T-helper 22 cell (primary cell): Measurements from ENCODE around the gene YDJC.
"Not testable (repeated sequence)": the region's sequence is repeated elsewhere in the genome, so short reads cannot be mapped to it uniquely, and the experiment has no call there.

Source experiments
- DNase-seq: peaks from one replicate; pipeline ENCODE4 v3.0.0-alpha.2; 2020; ENCODE audit warnings: low read depth

YDJC gene

DNA sequence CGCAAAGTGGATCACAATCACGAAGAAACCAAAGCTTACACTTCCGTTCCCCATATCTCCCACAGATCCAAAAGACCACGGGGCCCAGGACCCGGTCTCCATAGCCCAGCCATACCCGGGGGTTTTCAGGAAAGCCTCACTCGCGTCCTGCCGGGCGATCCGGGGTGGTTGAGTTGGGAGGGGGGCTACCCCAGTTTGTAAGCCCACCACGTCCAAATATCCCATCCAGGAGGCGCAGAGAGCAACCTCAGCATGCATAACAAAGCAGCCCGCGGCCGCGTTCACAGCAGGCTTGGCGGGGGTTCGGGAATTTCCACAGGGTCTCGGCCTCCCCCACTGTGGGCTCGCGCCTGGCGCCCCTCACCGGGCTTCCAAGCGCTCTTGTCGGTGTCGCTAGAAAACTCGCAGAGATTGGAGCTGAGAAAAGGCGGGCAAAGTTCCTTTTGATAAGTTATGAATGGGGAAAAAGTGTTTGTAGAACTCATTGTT, 21.7 kb upstream of the YDJC start:
- DNase-seq = no peak

DNA sequence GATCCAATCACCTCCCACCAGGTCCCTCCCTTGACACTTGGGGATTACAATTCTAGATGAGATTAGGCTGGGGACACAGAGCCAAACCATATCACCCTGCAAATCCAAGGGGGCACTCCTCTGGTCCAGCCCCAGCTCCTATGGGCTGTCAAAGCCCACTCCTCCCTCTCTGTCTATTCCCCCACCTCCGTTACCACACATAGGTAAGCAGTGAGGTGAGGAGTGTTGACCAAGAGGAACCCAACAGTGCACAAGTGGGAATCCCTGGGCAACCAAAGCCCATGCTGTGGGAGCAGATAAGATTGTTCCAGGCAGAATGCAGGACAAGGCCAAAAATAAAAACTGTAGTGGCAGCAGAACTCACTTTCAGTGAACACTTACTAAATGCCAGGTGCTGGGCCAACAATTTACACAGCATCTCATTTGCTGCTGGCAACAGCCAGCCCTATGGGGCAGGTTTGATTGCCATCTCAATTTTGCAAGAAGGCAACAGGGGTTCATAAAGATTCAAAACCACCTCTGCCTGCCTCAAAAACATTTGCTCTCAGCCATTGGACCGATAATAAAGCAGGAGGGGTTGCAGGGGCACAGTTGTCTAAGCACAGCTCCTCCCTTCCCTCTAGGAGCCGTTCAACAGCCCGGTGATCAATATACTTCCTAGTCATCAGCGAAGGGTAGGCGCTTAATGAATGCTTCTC, 21.1 kb upstream of the YDJC start:
- DNase-seq = no peak

DNA sequence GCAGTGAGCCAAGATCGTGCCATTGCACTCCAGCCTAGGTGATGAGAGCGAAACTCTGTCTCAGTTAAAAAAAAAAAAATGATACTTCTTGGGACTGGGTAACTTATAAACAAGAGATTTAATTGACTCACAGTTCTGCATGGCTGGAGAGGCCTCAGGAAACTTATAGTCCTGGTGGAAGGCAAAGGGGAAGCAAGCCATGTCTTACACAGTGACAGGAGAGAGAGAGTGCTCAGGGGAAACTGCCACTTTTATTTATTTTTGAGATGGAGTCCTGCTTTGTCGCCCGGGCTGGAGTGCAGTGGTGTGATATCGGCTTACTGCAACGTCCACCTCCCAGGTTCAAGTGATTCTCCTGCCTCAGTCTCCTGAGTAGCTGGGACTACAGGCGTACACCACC, 20.5 kb upstream of the YDJC start:
- no peak for DNase-seq

DNA sequence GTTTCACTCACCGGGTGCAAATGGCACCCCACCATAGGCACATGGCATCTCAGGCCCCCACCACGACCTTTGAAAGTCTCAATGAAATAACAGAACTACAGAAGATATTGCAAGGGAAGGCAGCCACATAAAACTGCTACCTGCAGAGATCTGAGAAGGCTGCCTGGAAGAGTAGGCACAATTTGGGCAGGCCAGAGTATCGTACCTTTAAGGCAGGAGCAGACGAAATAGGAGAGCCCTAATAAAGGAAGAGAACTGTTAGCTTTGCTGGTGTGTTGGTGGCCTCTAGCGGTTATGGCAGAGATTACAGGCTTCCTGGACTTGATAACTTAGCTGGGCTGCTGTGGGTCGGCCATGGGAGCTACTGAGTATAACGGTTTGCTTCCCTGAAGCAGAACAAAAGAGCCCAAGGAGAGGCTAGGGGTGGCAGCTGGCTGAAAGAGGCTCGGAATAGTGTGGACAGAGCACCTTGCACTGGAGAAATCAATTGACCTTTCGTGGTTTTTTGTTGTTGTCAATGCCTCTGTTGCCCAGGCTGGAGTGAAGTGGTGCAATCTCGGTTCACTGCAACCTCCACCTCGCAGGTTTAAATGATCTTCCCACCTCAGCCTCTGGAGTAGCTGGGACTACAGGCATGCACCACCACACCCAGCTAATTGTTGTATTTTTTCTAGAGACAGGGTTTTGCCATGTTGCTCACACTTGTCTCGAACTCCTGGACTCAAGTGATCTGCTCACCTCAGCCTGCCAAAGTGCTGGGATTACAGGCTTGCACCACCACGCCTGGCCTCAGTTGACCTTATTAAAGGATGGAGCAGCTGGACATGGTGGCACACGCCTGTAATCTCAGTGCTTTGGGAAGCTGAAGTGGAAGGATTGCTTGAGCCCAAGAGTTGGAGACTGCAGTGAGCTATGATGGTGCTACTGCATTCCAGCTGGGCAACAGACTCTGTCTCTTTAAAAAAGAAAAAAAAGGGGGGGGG, 17.1 kb upstream of the YDJC start:
- peak; percentile 60 for DNase-seq

DNA sequence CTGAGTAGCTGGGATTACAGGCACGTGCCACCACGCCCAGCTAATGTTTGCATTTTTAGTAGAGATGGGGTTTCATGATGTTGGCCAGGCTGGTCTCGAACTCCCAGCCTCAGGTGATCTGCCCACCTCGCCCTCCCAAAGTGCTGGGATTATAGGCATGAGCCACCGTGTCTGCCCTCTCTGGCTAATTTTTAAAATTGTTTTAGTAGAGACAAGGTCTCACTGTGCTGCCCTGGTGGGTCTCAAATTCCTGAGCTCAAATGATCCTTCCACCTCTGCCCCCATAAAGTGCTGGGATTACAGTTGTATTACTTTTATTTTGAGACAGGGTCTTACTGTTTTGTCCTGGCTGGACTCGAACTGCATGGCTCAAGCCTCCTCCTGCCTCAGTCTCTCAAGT, 15.7 kb upstream of the YDJC start:
- DNase-seq = not testable (repeated sequence)

DNA sequence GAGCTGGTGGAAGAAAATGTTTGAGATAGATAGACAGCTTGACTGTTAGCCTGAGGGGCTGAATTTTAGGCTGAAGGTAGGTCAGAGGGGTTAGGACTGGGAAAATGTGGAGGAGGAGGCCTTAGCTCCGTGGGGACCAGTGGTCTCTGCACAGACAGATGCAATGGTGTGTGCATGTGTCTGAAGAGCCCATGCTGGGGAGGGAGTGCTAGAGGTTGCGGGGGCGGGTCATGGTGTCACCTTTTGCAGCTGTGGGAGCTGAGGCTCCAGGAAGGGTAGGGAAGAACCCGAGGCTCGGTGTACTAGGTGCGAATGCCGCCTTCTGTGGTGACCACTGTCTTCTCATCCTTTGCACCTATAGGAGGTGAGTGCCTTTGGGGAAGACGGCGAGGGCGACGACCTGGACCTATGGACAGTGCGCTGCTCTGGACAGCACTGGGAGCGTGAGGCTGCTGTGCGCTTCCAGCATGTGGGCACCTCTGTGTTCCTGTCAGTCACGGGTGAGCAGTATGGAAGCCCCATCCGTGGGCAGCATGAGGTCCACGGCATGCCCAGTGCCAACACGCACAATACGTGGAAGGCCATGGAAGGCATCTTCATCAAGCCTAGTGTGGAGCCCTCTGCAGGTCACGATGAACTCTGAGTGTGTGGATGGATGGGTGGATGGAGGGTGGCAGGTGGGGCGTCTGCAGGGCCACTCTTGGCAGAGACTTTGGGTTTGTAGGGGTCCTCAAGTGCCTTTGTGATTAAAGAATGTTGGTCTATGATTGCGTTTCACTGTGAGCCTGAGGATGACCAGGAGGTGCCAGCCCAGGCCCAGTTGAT, 13.9 kb upstream of the YDJC start:
- no peak for DNase-seq

DNA sequence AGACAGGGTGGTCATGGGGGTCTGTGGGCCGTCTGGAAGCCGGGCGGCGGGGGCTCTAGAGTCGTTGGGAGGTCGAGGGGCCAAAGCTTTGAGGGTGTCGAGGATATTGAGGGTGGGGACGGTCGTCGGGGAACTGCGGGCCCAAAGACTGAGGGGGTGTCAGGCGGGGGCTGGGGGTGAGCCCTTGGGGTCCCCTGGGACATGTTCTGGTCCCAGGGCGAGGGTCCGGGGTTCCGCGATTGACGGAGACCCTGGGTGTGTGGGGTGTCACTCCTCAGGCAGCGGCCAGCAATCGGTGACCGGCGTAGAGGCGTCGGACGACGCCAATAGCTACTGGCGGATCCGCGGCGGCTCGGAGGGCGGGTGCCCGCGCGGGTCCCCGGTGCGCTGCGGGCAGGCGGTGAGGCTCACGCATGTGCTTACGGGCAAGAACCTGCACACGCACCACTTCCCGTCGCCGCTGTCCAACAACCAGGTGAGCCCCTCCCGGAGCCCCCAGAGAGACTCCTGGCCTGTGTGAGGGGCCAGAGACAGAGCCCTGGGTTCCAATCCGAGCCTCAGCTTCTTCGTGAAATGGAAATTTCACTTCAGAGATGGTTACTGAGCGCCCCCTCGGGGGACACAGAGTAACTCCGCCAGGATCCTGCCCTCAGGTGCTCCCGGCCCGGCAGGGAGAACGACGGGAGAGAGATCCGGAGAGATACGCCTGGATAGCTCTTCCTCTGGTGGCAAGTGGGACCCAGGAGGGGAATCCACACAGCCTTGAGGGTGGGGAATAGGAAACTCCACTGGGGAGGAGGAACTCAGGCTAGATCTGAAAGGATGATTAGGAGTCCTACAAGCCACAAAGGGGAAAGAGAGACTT, 13.0 kb upstream of the YDJC start:
- DNase-seq = no peak

DNA sequence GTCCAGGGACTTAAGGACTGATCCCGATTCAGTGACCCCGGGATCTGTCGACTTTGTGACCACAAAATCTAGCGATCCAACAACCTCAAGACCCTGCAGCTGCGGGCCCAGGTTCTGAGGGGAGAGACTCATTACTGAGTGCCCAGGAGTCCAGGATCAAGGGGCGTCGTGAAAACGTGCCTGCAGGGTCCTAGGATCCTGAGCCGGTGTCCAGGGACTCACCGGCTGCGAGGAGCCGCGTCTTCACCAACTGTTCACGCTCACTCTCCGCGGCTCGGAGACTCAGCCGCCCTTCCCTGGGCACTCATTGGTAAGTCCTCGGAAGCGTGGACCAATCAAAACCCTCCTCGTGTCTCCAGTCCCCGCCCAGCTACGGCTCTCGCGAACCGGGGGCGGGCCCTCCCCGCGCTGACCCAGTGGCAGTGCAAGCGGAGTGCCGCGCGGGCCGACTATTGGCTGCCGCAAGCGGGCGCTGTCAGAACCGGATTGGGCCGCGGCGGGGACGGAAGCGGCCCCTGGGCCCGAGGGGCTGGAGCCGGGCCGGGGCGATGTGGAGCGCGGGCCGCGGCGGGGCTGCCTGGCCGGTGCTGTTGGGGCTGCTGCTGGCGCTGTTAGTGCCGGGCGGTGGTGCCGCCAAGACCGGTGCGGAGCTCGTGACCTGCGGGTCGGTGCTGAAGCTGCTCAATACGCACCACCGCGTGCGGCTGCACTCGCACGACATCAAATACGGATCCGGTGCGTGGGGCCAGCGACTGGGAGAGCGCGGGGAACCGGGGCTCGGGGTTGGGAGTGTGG, 12.2 kb upstream of the YDJC start, which contains the start of gene SDF2L1:
Gene SDF2L1, plus strand, starts transcription at position 514 of the 795 bp plus-strand sequence. Its CDS starts 35 bp downstream, at position 549.
- DNase-seq = peak; percentile 97

DNA sequence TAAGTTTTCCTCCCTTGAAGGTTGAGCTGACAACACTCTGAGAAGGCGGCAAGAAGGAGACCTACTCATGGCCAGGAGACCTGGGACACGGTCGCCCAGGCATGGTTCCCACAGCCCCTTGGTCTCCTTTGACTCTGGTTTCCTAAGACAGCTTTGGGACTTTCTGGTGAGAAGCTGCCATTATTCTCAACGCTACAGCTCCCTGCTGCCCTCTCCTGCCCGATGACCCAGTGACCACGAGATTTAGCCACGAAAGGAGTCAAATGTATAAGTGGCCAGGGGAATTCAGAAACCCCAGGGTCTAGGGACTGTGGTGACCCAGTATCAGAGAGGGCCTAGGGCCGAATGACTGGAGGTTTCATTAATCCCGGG, 11.6 kb upstream of the YDJC start:
- no peak for DNase-seq

DNA sequence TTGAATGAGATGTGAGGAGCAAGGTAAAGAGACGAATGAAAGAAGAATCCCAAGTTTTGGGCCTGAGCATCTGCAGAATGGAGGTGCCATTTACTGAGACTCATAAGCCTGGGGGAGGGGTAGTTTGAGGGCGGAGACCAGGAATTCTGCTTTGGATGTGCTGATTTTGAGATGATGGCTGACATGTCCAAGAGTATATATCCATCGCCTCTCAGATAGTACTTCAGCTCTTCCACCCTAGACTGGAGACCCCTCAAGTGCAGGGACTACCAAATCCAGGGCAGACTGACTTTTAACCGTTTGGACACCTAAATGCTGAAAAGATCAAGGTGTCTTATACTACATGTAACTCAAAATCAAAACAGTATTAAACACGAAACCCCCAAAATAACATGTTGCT, 11.0 kb upstream of the YDJC start:
- DNase-seq = no peak

DNA sequence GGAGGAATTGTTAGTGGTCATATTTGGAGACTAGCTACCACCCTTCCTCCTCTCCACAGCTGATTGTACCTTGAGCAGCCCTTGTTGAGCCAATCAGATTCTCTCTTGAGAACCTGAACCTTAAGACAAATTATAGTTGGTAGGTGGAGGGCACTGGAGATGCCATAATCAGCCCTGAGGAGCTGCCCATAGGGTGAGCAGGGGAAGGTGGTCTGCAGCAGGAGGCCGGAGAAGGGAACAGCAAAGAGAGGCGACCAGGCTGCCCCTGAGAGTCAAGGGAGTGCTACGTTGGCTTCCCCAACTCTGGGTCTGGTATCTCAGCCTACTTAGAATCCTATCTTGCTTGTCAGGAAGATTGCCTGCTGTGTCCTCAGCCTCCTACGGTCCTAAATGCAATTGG, 9.5 kb upstream of the YDJC start:
- no peak for DNase-seq

DNA sequence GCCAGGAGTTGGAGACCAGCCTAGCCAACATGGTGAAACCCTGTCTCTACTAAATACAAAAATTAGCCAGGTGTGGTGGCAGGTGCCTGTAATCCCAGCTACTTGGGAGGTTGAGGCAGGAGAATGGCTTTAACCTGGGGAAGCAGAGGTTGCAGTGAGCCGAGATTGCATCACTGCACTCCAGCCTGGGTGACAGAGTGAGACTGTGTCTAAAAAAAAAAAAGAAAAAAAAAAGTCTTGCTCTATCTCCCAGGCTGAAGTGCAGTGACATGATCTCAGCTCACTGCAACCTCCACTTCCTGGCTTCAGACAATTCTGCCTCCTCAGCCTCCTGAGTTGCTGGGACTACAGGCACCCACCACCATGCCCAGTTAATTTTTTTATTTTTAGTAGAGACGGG, 7.6 kb upstream of the YDJC start:
- DNase-seq = not testable (repeated sequence)

DNA sequence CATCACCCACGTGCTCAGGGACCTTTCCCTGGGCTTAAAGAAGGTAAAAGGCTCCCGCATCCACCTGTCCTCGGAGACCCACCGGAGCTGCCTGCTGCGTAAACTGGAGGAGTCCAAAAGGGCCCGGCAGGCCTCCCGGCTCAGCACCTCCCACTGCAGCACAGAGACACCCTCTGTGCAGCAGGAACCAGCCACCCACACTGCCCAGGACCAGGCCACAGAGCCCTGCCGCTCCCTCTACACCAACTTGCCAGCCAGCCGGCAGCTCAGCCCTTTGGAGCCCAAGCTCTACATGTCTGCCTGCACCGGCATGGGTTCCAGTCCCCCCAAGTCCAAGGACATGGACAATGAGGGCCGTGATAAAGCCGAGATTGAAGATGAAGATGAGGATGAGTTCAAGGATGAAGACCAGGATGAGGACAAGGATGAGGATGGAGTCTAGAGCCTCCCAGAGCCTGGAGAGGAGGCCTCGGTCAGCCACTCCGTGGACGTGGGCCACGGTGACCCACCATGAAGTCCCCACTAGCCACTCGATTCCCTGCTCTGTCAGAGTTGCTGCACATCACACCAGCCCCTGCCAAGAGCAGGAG, 6.9 kb upstream of the YDJC start:
- no peak for DNase-seq

DNA sequence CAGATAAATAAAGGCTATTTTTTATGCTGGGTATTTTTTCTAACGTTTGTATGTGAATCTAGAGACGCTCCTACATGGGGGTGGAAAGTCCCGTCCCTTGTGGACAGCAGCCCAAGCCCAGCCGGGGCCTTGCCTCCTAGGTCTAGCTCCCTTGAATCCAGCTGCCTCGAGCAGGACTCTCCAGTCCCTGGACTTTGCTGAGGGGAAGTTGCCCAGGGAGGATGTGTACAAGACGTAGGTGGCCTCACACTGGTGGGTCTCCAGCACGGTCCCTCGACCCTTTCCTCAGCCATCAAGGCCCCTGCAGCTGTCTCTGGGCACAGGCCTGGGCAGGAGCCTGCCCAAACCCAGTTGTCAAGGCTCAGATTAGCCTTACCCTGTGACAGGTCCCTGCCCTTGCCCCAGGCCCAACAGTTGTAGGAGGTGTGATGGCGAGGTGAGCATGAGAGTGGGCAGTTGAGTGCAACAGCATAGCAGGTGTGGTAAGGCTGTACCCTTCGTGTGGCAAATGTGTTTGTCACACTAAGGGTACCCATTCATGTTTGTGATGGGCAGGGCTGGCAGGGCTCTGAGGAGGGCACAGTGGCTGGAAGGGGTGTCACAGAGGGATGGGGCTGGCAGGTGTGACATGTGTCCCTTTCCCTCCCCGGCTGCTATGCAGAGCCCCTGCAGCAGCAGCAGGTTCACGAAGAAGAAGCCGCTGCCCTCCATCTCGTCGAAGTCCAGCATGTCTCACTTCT, 6.1 kb upstream of the YDJC start:
- DNase-seq = no peak

DNA sequence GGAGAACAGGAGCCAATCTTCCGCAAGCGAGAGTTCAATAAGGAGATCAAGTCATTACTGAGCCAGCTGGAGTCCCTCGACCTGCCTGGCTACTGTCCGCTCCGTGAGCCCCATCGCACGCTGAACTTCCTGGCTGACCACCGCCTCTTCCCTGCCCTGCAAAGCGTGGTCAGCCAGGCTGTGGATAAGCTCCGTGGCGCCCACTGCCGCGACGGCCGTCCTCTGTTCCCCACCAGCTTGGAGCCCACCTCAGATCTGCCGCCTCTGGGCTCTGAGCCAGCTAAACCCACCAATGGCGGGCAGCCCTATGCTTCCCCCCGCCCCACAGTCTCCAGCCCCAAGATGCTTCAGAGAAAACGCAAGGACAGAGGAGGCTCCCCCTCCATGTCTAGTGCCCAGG, 5.0 kb upstream of the YDJC start:
- DNase-seq = no peak

DNA sequence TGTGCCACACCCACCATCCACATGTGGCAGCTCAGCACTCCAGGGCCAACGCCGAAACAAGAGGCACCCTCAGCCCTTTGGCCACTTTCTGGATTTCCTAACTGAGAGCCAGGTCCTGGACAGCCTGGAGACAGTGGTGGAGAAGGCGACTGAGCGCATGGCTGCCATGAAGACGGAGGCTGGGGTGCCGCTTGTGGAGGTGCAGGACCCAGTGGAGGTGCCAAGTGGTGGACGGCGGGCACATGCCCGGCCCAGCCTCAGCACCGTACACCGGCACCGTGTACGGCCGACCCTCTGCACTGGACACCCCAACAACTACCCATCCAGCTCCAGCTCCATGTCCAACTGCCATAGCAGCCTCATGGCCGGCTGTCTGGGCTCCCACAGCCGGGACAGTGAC, 4.3 kb upstream of the YDJC start:
- no peak for DNase-seq

DNA sequence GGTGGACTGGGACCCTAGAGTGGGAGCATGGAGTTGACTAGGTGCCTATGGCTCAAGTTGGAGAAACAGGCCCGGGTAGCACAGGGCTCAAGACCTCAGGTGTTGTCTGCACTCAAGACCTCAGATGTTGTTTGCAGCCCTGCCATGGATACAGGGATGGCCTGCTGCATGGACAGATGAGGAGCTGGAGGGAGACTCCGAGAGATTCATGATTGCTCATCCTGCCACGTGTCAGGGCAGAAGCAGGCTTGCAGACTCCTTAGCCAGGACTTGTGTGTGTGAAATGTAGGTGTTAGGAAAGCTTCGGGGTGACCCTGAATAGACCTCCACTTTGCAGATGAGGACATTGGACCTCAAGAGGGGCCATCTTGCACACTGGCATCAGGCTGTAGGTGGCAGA, 3.7 kb upstream of the YDJC start:
- DNase-seq = no peak

DNA sequence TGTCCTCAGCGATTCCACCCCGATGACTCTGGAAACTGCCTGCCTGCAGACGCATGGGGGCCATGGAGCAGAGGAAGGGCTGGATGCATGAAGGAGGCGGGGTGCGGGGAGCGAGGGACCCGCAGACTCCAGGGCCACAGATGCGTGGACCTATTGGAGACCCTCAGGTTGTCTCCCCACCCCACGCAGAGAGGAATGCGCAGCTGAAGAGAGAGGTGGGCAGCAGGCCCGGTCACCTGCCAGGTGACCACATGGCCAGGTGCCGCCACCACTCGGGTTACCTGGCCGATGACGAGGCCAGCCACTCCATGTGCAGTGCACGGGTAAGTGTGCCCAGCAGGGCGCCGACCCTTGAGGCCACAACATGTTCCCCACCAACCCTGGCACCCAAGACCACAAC, 3.1 kb upstream of the YDJC start:
- DNase-seq = no peak

DNA sequence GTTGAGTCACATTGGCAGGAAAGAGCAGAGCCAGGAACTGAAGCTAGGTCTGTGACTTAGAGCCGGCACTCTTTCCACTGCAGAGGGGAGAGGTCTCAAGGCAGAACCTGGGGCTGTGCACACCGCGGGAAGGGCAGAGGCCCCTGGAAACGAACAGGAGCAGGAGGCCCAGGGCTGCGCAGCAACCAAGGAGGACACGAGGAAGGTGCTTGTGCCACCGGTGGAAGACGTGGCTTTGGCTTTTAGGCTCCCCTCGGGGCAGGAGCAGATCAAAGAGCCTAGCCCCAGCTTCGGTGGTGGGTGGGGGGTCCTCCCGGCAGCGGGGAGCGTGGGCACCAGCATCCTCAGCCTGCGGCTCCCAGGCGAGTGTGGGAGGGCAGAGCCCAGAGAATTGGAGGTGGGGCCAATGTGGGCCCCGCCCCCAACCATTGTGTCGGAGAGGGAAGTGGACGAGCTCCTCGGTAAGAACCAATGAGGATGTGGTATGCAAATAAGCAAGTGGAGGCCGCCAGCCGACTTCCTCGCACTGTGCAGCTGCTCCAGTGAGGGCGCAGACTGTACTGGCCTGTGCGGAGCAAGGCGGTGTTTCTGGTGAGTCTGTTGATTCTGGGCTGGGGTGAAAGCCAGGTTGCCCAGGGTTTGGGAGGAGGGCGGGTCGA, 2.5 kb upstream of the YDJC start, which contains the start of gene CCDC116:
Gene CCDC116, plus strand, starts transcription at position 524 of the 659 bp plus-strand sequence. CDS start 422 bp downstream, outside the sequence.
- peak; percentile 67 for DNase-seq
